Mesendoderm (in vitro differentiated cells): ENCODE data around the gene ROBO4.

Source experiments
- DNase-seq: peaks from one replicate; pipeline ENCODE4 v3.0.0; 2013
- H2AK5ac ChIP-seq: 2 replicates; pipeline ENCODE4 v1.6.1; 2013; ENCODE audit warnings: low read length, inconsistent platforms
- H2BK120ac ChIP-seq: 2 replicates; pipeline ENCODE4 v1.6.1; 2013; ENCODE audit warnings: low read depth, mild to moderate bottlenecking, low read length, moderate library complexity, mixed read lengths
- H2BK15ac ChIP-seq: replicated peaks from 2 replicates; pipeline ENCODE4 v1.6.1; 2013; ENCODE audit warnings: low read depth, mild to moderate bottlenecking, moderate library complexity
- H2BK5ac ChIP-seq: 2 replicates; pipeline ENCODE4 v1.6.1; 2013; ENCODE audit warnings: low read length, inconsistent platforms
- H3K18ac ChIP-seq: 2 replicates; pipeline ENCODE4 v1.6.1; 2013; ENCODE audit warnings: mild to moderate bottlenecking, low read length, mixed read lengths
- H3K23ac ChIP-seq: one replicate; pipeline ENCODE4 v1.6.1; 2013; ENCODE audit warnings: low read length
- H3K27ac ChIP-seq: 2 replicates; pipeline ENCODE4 v1.5.1; 2013; ENCODE audit warnings: low read depth, mild to moderate bottlenecking, inconsistent platforms, low read length, moderate library complexity
- H3K27me3 ChIP-seq: 2 replicates; pipeline ENCODE4 v1.6.1; 2013; ENCODE audit warnings: low read length, control low read depth, mild to moderate bottlenecking, inconsistent platforms; ENCODE audit not compliant: insufficient read depth, poor library complexity
- H3K36me3 ChIP-seq: 2 replicates; pipeline ENCODE4 v1.6.1; 2013; ENCODE audit warnings: low read length, inconsistent platforms; ENCODE audit not compliant: control insufficient read depth, insufficient read depth
- H3K4ac ChIP-seq: one replicate; pipeline ENCODE4 v1.6.1; 2013; ENCODE audit warnings: low read depth, mild to moderate bottlenecking, low read length, moderate library complexity
- H3K4me1 ChIP-seq: 2 replicates; pipeline ENCODE4 v1.6.1; 2013; ENCODE audit warnings: low read depth, low read length, inconsistent platforms; ENCODE audit not compliant: control insufficient read depth
- H3K4me2 ChIP-seq: 2 replicates; pipeline ENCODE4 v1.6.1; 2013; ENCODE audit warnings: low read length
- H3K4me3 ChIP-seq: 2 replicates; pipeline ENCODE4 v1.5.1; 2013; ENCODE audit warnings: mild to moderate bottlenecking, low read length
- H3K56ac ChIP-seq: one replicate; pipeline ENCODE4 v1.6.1; 2013; ENCODE audit warnings: low read length
- H3K79me1 ChIP-seq: 2 replicates; pipeline ENCODE4 v1.6.1; 2013; ENCODE audit warnings: low read length, inconsistent platforms
- H3K79me2 ChIP-seq: 2 replicates; pipeline ENCODE4 v1.6.1; 2013; ENCODE audit warnings: mild to moderate bottlenecking, low read length; ENCODE audit not compliant: control insufficient read depth, insufficient read depth
- H3K9ac ChIP-seq: 2 replicates; pipeline ENCODE4 v1.6.1; 2013; ENCODE audit warnings: low read length, inconsistent platforms
- H4K5ac ChIP-seq: one replicate; pipeline ENCODE4 v1.6.1; 2013; ENCODE audit warnings: low read length
- H4K8ac ChIP-seq: one replicate; pipeline ENCODE4 v1.6.1; 2013; ENCODE audit warnings: low read depth, mild to moderate bottlenecking, control low read depth, low read length, moderate library complexity
- WGBS: extraction: QIAGEN DNeasy Blood & Tissue Kit; methylation state at CpG from one replicate; pipeline ENCODE4 v1.1.7; 2013; ENCODE audit warnings: low lambda C conversion rate, missing lambda C conversion rate; ENCODE audit not compliant: insufficient coverage; ENCODE audit errors: extremely low coverage; 5-methylcytosine and 5-hydroxymethylcytosine counted together

The ROBO4 gene

DNA sequence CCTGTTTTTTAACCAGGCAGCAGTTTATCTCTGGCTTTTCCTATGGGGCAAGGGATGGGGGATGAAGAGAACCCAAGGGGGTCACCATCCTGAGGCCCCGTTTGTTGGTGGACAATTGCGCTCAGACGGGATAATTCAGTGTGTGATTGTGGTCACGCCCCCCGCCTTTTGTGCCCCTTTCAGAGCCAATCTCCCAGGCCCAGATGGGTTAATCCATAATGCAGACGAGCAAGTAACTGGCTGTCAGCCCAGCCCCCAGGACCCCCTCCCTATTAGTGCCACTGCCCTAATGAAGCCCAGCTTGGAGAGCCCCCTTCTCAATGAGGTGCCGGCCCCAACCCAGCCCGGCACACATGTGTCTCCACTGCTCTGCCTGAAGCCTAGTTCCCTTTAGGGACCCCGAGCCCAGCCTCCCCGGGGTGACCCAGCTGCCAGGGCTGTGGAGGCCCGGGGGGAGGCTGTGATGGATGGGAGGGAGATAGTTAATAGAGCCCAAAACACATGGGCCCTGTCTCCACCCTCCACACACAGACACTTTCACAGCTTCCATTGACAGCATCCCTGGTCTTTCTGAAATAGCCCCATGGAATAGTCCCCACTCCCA lies 51.5 kb downstream of the ROBO4 start:
- no peak for DNase-seq
- no peak overlapping the region for H3K4me3 ChIP-seq
- H3K79me2 ChIP-seq, result no peaks in the 10 kb centered on the region
- no peaks in the 10 kb centered on the region for H3K79me1 ChIP-seq
- H3K9ac ChIP-seq, result no peak overlapping the region
- no peak overlapping the region for H4K5ac ChIP-seq
- no peak overlapping the region for H2BK15ac ChIP-seq
- no peak overlapping the region for H4K8ac ChIP-seq
- H3K4me1 ChIP-seq, result peaks cover 5% of the 10 kb centered on the region
- H2BK120ac ChIP-seq, result no peak overlapping the region
- H2BK5ac ChIP-seq, result no peak overlapping the region
- H3K18ac ChIP-seq, result no peak overlapping the region
- no peak overlapping the region for H3K56ac ChIP-seq
- H3K27ac ChIP-seq, result no peak overlapping the region
- WGBS, result no CpG with 5 or more reads among the region's 11 CpGs
- H3K36me3 ChIP-seq, result no peaks in the 10 kb centered on the region
- no peak overlapping the region for H2AK5ac ChIP-seq
- H3K27me3 ChIP-seq, result peaks cover 75% of the 10 kb centered on the region
- no peak overlapping the region for H3K4me2 ChIP-seq
- no peak overlapping the region for H3K23ac ChIP-seq
- H3K4ac ChIP-seq, result no peak overlapping the region

DNA sequence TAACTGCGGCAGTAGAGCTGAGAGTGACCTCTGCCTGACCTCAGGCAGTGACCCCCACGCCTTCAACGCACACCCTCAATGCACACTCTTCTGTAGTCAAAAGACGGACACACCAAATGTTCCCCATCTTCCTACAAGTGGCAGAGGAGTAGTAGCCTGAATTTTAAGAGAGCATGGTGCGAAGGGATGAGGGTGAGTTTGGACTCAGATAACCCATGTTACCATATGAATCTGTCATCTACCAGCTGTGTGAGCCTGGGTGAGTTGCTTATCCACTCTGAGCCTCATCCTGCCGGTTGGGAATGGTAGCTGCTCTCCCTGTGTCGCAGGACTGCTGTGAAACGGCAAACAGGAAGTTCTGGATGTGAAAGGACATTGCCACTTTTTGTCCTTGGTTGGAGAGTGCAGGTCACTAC lies 53.0 kb downstream of the ROBO4 start:
- Histone ChIP-seq H3K79me2 (no peaks in the 10 kb centered on the region), H3K9ac (no peak overlapping the region), H3K4me3 (no peak overlapping the region), H3K23ac (no peak overlapping the region), H2AK5ac (no peak overlapping the region), H3K56ac (no peak overlapping the region), H3K79me1 (no peaks in the 10 kb centered on the region), H2BK15ac (no peak overlapping the region), H3K4ac (no peak overlapping the region), H3K27ac (no peak overlapping the region), H4K5ac (no peak overlapping the region), H3K4me1 (peaks cover 5% of the 10 kb centered on the region), H3K18ac (no peak overlapping the region), H2BK5ac (no peak overlapping the region), H3K36me3 (no peaks in the 10 kb centered on the region), H3K27me3 (peaks cover 78% of the 10 kb centered on the region), H2BK120ac (no peak overlapping the region), H3K4me2 (no peak overlapping the region), H4K8ac (no peak overlapping the region)
- DNase-seq, result peak; percentile 25
- WGBS, result no CpG with 5 or more reads among the region's 8 CpGs

DNA sequence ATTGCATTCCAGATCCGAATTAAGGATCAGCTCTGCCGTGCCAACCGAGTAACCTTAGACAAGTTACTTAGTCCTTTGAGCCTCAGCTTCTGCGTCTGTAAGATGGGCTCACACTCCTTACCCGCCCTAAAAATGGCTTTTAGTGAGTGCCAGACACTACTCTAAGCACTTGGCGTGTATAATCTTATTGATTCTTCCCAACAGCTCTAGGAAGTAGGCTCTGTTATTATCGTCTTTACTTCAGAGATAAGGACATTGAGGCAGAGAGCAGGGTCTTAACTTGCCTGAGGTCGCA lies 54.1 kb downstream of the ROBO4 start:
- Histone ChIP-seq H3K79me1 (no peaks in the 10 kb centered on the region), H3K4me3 (no peak overlapping the region), H3K9ac (no peak overlapping the region), H3K4me1 (peaks cover 5% of the 10 kb centered on the region), H2BK15ac (no peak overlapping the region), H2BK5ac (no peak overlapping the region), H3K27ac (no peak overlapping the region), H3K79me2 (no peaks in the 10 kb centered on the region), H3K56ac (no peak overlapping the region), H3K18ac (no peak overlapping the region), H3K4me2 (no peak overlapping the region), H3K27me3 (peaks cover 81% of the 10 kb centered on the region), H2BK120ac (no peak overlapping the region), H4K8ac (no peak overlapping the region), H4K5ac (no peak overlapping the region), H2AK5ac (no peak overlapping the region), H3K23ac (no peak overlapping the region), H3K36me3 (no peaks in the 10 kb centered on the region), H3K4ac (no peak overlapping the region)
- peak; percentile 11 for DNase-seq
- no CpG with 5 or more reads among the region's 8 CpGs for WGBS

DNA sequence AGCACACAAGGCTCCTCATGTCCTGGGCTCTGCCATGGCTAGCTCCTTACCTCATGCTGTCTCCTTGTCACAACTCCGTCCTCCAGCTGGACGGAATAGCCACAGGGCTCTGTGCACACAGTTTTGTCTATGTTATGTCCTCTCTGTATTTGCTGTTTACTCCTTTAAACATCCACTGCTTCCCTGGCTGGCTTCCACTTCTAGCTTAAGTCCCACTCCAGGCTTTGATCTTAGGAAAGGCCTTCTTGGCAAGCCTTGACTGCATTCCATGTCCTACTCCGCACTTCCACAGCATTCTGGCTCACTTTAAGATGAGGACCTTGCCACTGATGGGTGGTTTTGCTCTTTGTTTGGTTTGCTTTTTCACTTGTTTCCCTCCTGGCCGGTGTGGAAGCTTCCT lies 55.4 kb downstream of the ROBO4 start:
- Histone ChIP-seq H3K23ac (no peak overlapping the region), H3K4ac (no peak overlapping the region), H3K4me2 (no peak overlapping the region), H3K36me3 (no peaks in the 10 kb centered on the region), H3K27ac (no peak overlapping the region), H2BK5ac (no peak overlapping the region), H4K8ac (no peak overlapping the region), H2BK15ac (no peak overlapping the region), H3K4me3 (no peak overlapping the region), H2AK5ac (no peak overlapping the region), H3K27me3 (peaks cover 83% of the 10 kb centered on the region), H3K9ac (no peak overlapping the region), H3K56ac (no peak overlapping the region), H3K4me1 (peaks cover 5% of the 10 kb centered on the region), H4K5ac (no peak overlapping the region), H3K79me1 (no peaks in the 10 kb centered on the region), H2BK120ac (no peak overlapping the region), H3K79me2 (no peaks in the 10 kb centered on the region), H3K18ac (no peak overlapping the region)
- peak; percentile 18 for DNase-seq
- WGBS, result no CpG with 5 or more reads among the region's 4 CpGs

DNA sequence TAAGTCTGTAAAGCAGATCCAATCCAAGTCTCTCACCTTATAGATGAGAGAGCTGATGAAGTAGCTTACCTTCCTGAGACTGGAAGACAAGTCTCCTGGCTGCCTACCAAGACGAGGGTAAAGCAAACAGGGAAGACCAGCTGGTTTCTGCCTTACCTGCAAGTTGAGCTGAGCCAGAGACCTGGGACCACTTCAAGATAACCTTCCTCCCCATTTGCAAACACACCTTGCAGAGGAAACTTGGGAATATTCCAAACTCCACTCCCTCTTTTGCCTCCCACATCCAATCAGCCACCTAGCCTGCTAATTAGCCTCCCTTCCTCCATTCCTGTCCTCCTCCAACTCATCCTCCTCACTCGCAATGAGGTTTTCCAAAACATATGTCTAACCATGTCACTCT lies 55.8 kb downstream of the ROBO4 start:
- Histone ChIP-seq H3K4me2 (no peak overlapping the region), H3K9ac (no peak overlapping the region), H2AK5ac (no peak overlapping the region), H3K4me1 (peaks cover 5% of the 10 kb centered on the region), H4K8ac (no peak overlapping the region), H4K5ac (no peak overlapping the region), H2BK15ac (no peak overlapping the region), H3K23ac (no peak overlapping the region), H2BK5ac (no peak overlapping the region), H3K27me3 (peaks cover 80% of the 10 kb centered on the region), H3K36me3 (no peaks in the 10 kb centered on the region), H3K79me1 (no peaks in the 10 kb centered on the region), H3K4me3 (no peak overlapping the region), H3K18ac (no peak overlapping the region), H3K4ac (no peak overlapping the region), H2BK120ac (no peak overlapping the region), H3K56ac (no peak overlapping the region), H3K79me2 (no peaks in the 10 kb centered on the region), H3K27ac (no peak overlapping the region)
- DNase-seq, result peak; percentile 36
- WGBS, result no CpG with 5 or more reads among the region's 2 CpGs

DNA sequence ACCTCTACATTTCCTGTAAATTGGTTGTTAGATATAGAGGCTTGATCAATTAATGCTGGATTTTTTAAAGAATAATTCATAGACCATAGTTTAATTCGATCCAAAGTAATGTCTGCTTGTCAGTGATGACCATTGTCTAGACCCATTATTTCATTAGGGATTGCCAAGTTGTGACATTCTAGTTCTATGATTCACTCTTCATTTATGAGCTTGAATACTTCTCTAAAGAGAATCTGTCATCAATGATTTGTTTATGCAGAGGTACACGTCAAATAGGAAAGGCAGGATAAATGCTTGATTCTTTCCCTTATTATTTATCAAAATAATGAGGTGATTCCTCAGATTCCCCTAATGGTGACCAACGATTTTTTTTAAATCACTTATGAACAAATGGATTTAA lies 56.5 kb downstream of the ROBO4 start:
- WGBS, result no CpG with 5 or more reads among the region's 3 CpGs
- Histone ChIP-seq H2AK5ac (no peak overlapping the region), H3K56ac (no peak overlapping the region), H3K27ac (no peak overlapping the region), H3K79me2 (no peaks in the 10 kb centered on the region), H3K36me3 (no peaks in the 10 kb centered on the region), H2BK15ac (no peak overlapping the region), H4K8ac (no peak overlapping the region), H2BK5ac (no peak overlapping the region), H3K4ac (no peak overlapping the region), H3K9ac (no peak overlapping the region), H3K4me3 (no peak overlapping the region), H2BK120ac (no peak overlapping the region), H3K18ac (no peak overlapping the region), H3K4me2 (no peak overlapping the region), H3K4me1 (peaks cover 5% of the 10 kb centered on the region), H3K23ac (no peak overlapping the region), H3K79me1 (no peaks in the 10 kb centered on the region), H3K27me3 (peaks cover 76% of the 10 kb centered on the region), H4K5ac (no peak overlapping the region)
- no peak for DNase-seq
